Heart left ventricle (tissue), 16 donors: Measurements from ENCODE around the gene REL. TPM values are rescaled to one million over a fixed set of nuclear protein-coding genes. Genes with fewer than 3 reads are reported as not detected.

ENCODE experiments used
- ATAC-seq, 4 donors: fragments of 200-7000 bp; cut with Tn5 transposase; one replicate each; pipeline ENCODE4 v1.9.1; 2020 to 2022; ENCODE audit warnings: moderate library complexity in 4 of 4, mild to moderate bottlenecking in 3 of 4, moderate number of reproducible peaks in 1 of 4
- DNase-seq, 5 donors: peaks; one replicate each; pipeline ENCODE4 v3.0.0-alpha.2; 2020
- H3K27ac ChIP-seq, 12 donors: fragments of 200-600 bp; sonication (generic) in 4 of 12; one replicate each; pipeline versions ENCODE4 v1.5.0 to v1.8.0; 2016 to 2022; ENCODE audit warnings: mild to moderate bottlenecking in 2 of 12
- H3K27me3 ChIP-seq, 9 donors: fragments of 200-600 bp; sonication (generic) in 2 of 9; one replicate each; pipeline versions ENCODE4 v1.5.1 to v1.8.0; 2016 to 2022; ENCODE audit warnings: mild to moderate bottlenecking in 3 of 9
- H3K36me3 ChIP-seq, 9 donors: fragments of 200-600 bp; sonication (generic) in 2 of 9; one replicate each; pipeline versions ENCODE4 v1.5.0 to v1.8.0; 2018 to 2022; ENCODE audit warnings: mild to moderate bottlenecking in 2 of 9
- H3K4me1 ChIP-seq, 12 donors: fragments of 200-600 bp; sonication (generic) in 4 of 12; one replicate each; pipeline versions ENCODE4 v1.5.0 to v1.8.0; 2016 to 2022; ENCODE audit warnings: mild to moderate bottlenecking in 3 of 12
- H3K4me3 ChIP-seq, 12 donors: fragments of 200-600 bp; sonication (generic) in 4 of 12; one replicate each; pipeline versions ENCODE4 v1.5.0 to v1.8.0; 2017 to 2022; ENCODE audit warnings: mild to moderate bottlenecking in 9 of 12, moderate library complexity in 4 of 12
- H3K9me3 ChIP-seq, 12 donors: fragments of 200-600 bp; sonication (generic) in 4 of 12; one replicate each; pipeline versions ENCODE4 v1.5.0 to v1.8.0; 2016 to 2022; ENCODE audit warnings: mild to moderate bottlenecking in 1 of 12
- CTCF ChIP-seq, 12 donors: fragments of 200-600 bp; sonication (generic) in 4 of 12; IDR thresholded peaks; one replicate each; pipeline versions ENCODE4 v1.5.0 to v1.8.0; 2018 to 2022; ENCODE audit warnings: antibody characterized with exemption in 12 of 12, mild to moderate bottlenecking in 5 of 12
- POLR2A ChIP-seq, 2 donors: fragments of 450-650 bp; IDR thresholded peaks; one replicate each; pipeline ENCODE4 v1.6.1; 2017; ENCODE audit warnings: antibody characterized with exemption in 2 of 2, mild to moderate bottlenecking in 2 of 2, moderate library complexity in 2 of 2
- WGBS, 4 donors: extraction: QIAGEN DNeasy Blood & Tissue Kit in 2 of 4; methylation state at CpG; one replicate each; pipeline versions ENCODE4 v1.1.5 to v1.1.7; 2013 to 2018; 5-methylcytosine and 5-hydroxymethylcytosine counted together
- intact Hi-C, 10 donors: fragments of 100-400 bp; cut with DNase I; formaldehyde crosslinking; loops; one replicate each; pipeline versions ENCODE4 v1.11.1 to v1.14.2; 2022
- polyA plus RNA-seq, 2 donors: library from polyadenylated mRNA; stranded (reverse); fragments of 200-250 nt; gene quantifications; one replicate each; pipeline ENCODE4 v1.2.3, GENCODE V29; 2013
- total RNA-seq, 9 donors: library from RNA; depleted of rRNA in 2 of 9; stranded (reverse); fragments of >200 nt in 2 of 9; fragmentation: NEBNext Ultra II Directional in 3 of 9; extraction: Animal tissue kit (Norgen Biotek cat#: 25700) in 3 of 9; gene quantifications; one replicate each; pipeline versions ENCODE4 v1.1.0 to v1.2.4, GENCODE V29; 2016 to 2023
- donor health status: ischemic (EF 13 %, LVEDD 7.1; RV severe dilation, severe dysfunction).
- donor health status: healthy with polysubstance abuse.
- donor health status: DM: no; HTN: yes; CAD: no.
- donor health status: DM: no; HTN: no; CAD: no.
- donor health status: ischemic (EF 25% LVEDD 6.9; RV normal size, moderate dysfunction).
- donor health status: ischemic (EF 25% LVEDD 5.7; RV mildly dilated, moderate dysfunction).
- donor health status: healthy.
- donor health status: DM: yes; HTN: yes; CAD: no.
- donor health status: ischemic (EF 35%, LVEDD 5.7; RV mildly dilated, moderate dysfunction).
- donor health status: nonischemic (EF 11% LVEDD 7.7; RV severe dilation, severe dysfunction).
- donor health status: DM: yes; HTN: yes; CAD: no.
- donor health status: PGD.
- donor health status: ischemic (EF 29% LVEDD 5.4; RV normal size, mild dysfunction).
- donor health status: nonischemic (EF 23%, LVEDD 6.1; RV moderate dilation, normal function).

REL gene
- total and polyA plus RNA-seq, 11 donors: 1.4 to 16.0 (median 6.0) TPM

GRCh38 chr2:60974652-60975051, 93.3 kb downstream of the REL start:
- H3K27ac ChIP-seq: no peak overlapping the region
- H3K36me3 ChIP-seq: no peaks in the 10 kb centered on the region
- 91 to 98% (median 97%) methylated on average over 10 to 16 of the region's 16 CpGs for WGBS, 4 donors
- no peaks in the 10 kb centered on the region for H3K9me3 ChIP-seq
- intact Hi-C loops: no loop called here
- ATAC-seq (no peak), DNase-seq (no peak)
- peaks cover 0 to 7% (median 0%) of the 10 kb centered on the region in 12 donors for H3K4me1 ChIP-seq
- TF ChIP-seq CTCF (IDR thresholded peaks at IDR 0.05): no peak
- TF ChIP-seq POLR2A (IDR thresholded peaks at IDR 0.05): no peak
- no peak overlapping the region for H3K4me3 ChIP-seq
- no peaks in the 10 kb centered on the region for H3K27me3 ChIP-seq

Other genes with a start within 250 kb of the REL start
- gene PAPOLG, start 125.3 kb upstream of the REL start, total RNA-seq: 10 to 100 TPM in 4 of 9 donors, 1 to 10 TPM in 5; 6.9 to 11.9 (median 10.0) TPM
- 1 to 10 TPM; 3.8 to 4.4 TPM for gene PAPOLG, start 125.3 kb upstream of the REL start, polyA plus RNA-seq
- 10 to 100 TPM; 17.8 to 27.6 (median 24.3) TPM for gene PEX13, start 136.1 kb downstream of the REL start, total RNA-seq
- 10 to 100 TPM; 11.7 to 20.3 TPM for gene PEX13, start 136.1 kb downstream of the REL start, polyA plus RNA-seq
- gene PUS10, start 136.7 kb downstream of the REL start, total RNA-seq: 1 to 10 TPM; 2.5 to 6.5 (median 4.9) TPM
- gene PUS10, start 136.7 kb downstream of the REL start, polyA plus RNA-seq: 1 to 10 TPM; 1.9 to 2.1 TPM
- 10 to 100 TPM in 1 of 9 donors, 1 to 10 TPM in 8; 3.6 to 10.7 (median 6.6) TPM for gene SANBR, start 184.3 kb downstream of the REL start, total RNA-seq
- gene SANBR, start 184.3 kb downstream of the REL start, polyA plus RNA-seq: 1 to 10 TPM; 4.8 to 7.0 TPM